ENCODE measurements around the gene RASSF8.

RASSF8 gene

DNA sequence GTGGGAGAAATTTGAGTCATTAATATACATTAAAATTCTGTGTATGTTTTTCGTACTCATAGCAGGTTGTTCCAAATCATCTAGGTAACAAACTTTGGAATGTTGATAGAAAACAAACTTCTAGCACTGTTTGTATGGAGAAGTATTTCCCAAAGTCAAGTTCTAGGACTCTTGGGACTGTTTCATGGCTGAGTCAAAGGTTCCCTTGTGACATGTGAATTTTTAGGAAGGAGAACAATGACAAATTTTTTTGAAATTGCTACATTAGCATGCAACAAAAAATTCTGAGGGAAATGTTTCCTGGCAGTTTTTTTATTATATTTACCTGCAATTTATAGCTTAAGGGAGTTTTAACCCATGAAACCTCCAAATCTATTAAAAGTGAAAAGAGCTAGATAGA lies 73.8 kb downstream of the RASSF8 start:
- H3K4me3 ChIP-seq (ENCODE audit: low read length), result no peak overlapping the region
- peak; percentile 38 for DNase-seq (ENCODE audit: low read depth)
- no peak for TF ChIP-seq CTCF (conservative IDR thresholded peaks at IDR 0.05; ENCODE audit: low read length)

GRCh38 chr12:26032719-26033241 lies 74.3 kb downstream of the RASSF8 start:
- TF ChIP-seq CTCF (conservative IDR thresholded peaks at IDR 0.05; ENCODE audit: low read length), result no peak
- peak; percentile 96 for DNase-seq (ENCODE audit: low read depth)

GRCh38 chr12:26034371-26035142 lies 76.1 kb downstream of the RASSF8 start:
- no peak overlapping the region for H3K4me3 ChIP-seq (ENCODE audit: low read length)
- peak; percentile 94 for DNase-seq (ENCODE audit: low read depth)
- TF ChIP-seq CTCF (conservative IDR thresholded peaks at IDR 0.05; ENCODE audit: low read length), result no peak

More at GRCh38 chr12:26032719-26033241, 74.3 kb downstream of the RASSF8 start:
- no peak overlapping the region for H3K4me3 ChIP-seq (ENCODE audit: low read length)

DNA sequence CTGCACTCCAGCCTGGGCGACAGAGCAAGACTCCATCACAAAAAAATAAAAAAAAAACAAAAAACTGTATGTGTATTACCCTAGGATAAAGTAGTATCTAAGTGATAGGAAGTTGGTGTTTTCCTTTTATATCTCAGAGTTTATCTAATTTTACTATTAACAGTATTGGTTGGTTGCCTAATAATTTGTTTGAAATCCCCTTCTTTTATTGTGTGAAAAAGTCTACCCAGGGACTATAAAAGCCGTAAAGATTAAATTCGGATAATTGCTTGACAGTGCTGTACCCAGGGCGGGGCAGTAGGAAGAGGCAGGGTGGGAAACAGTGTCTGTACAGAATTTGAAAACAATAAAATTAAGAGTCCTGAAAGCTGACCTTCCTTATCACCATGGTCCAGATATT lies 78.4 kb downstream of the RASSF8 start:
- no peak for DNase-seq (ENCODE audit: low read depth)
- H3K4me3 ChIP-seq (ENCODE audit: low read length), result no peak overlapping the region
- no peak for TF ChIP-seq CTCF (conservative IDR thresholded peaks at IDR 0.05; ENCODE audit: low read length)

DNA sequence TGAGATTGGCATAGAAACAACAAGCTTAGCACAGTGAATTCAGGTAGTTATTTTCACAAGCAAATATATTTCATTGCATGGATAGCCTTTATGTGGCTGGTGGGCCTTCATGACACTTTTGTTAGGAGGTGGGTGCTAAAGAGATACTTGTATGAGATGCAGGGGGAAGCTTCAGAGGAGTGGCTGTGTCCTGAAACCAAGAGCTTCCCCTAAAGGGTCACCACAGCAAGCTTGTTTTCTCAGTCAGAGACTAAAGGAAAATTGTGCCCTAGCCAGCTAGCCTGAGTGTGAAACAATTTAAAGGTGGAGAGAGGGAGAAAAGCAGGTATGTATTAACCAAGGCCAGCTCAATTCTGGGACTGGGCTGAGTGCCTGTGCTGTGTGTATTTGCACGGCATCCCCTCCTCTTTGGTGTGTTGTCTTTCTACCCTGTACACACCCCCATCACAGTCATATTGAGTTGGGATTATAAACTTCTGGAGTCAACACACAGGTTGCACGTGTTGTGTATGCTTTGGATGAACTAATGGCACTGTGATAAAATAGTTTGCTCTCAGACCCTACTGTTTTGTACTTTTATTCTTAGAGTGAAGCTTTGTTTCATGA lies 79.2 kb downstream of the RASSF8 start:
- no peak overlapping the region for H3K4me3 ChIP-seq (ENCODE audit: low read length)
- TF ChIP-seq CTCF (conservative IDR thresholded peaks at IDR 0.05; ENCODE audit: low read length), result no peak
- DNase-seq (ENCODE audit: low read depth), result no peak

GRCh38 chr12:26042645-26043044 lies 84.2 kb downstream of the RASSF8 start:
- no peak overlapping the region for H3K4me3 ChIP-seq (ENCODE audit: low read length)
- TF ChIP-seq CTCF (conservative IDR thresholded peaks at IDR 0.05; ENCODE audit: low read length), result no peak
- no peak for DNase-seq (ENCODE audit: low read depth)
